GF-D8 (cell line): ENCODE results near the gene ARHGAP25.
A peak's percentile ranks its signal among the peaks of the same experiment; 100 is the strongest.

ENCODE experiments used
- DNase-seq: peaks from one replicate; lab custom pipeline; 2025; lab: John Stamatoyannopoulos, UW

The ARHGAP25 gene

DNA sequence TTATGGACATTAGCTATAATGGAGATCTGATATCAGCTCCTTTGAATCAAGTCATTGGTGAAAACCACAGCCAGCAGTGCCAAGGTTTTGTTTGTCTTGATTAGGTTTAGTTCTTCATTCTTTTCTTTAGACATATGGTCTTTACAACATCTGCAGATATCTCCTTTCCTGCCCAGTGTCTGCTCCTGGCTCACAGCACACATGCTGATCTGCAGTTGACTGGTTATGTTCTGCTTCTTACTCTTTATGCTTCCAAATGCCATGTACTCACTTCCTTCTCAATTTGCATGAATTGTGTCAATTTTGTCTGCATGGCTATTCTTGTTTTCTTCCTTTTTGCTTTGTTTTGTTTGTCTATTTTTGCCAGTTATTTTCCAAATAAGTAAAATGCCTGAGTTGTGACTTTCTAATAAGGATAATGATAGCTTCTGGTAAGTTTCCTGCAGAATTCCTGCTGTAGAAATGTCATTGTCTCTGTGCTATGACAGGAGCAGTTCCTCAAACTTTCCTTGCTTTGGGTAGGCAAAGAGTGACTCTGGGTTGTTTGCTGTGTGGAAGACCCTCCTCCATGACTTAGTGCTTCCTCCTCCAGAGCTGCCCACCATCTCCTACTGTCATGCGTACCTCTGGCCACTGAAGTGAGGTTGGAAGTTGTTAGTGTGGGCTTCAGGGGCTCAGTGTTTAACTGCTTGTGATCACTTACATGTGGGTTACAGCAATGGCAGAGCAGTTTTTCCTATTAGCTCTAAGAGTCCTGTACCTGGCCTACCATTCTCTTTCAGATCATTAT is 8.2 kb downstream of the ARHGAP25 start:
- DNase-seq, result peak; percentile 42

DNA sequence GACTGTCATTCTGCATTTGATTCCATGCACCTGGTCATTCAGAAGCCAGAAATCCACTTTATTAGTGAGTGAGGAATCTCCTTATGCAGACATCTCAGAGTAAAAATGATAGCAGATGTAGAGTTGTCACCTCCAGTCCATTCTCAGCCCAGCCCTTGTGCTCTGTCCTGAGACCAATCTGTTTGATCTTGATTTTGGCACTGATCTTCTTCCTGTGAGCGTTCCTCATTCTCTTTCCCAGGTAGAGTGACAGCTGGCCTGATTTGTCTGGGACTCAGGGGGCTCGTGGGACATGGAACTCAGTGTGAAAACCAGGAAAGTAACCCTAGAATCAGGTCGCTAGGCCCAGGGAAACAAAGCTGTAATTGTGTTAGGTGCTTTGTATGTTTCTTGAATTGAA is 8.9 kb downstream of the ARHGAP25 start:
- no peak for DNase-seq

- DNase-seq, result no peak
These were observed 9.8 kb downstream of the ARHGAP25 start for GRCh38 chr2:68744366-68744912.

- no peak for DNase-seq
These were observed 10.4 kb downstream of the ARHGAP25 start for GRCh38 chr2:68745006-68745405.

DNA sequence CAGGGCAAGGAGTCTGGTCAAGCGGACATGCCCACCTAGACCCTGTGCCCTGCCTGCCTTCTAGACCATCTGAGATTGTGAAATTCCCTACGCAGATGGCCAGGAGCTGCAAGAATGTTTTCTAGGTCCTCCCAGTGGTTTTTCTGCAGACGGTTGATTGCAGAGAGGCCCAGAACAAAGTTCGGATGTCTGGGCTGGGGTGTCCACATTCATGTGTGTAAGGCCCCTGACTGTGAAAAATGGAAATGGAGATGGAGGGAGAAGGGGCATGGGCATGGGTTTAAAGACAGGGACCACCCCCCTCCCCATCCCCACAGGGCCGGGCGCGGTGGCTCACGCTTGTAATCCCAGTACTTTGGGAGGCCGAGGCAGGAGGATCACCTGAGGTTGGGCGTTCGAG is 11.8 kb downstream of the ARHGAP25 start:
- no peak for DNase-seq

- DNase-seq, result no peak
These were observed 12.8 kb downstream of the ARHGAP25 start for GRCh38 chr2:68747413-68747812.

DNA sequence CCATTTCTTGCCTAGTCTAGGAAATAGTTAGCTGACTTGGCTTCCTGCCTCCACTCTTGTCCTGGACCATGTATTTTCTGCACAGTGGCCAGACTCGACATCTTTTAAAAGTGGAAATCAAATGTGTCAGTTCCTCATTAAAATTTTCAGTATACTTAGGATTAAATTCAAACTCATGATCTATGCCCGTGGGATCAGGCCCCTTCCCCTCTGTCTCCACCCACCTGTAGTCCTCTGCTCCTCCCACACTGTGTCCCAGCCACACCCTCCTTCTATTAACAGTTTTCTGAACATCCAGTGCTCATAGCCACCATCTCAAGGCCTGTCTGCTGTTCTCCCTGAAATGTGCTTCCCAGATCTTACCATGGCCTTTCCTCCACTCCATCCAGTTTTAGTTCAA is 13.3 kb downstream of the ARHGAP25 start:
- no peak for DNase-seq

DNA sequence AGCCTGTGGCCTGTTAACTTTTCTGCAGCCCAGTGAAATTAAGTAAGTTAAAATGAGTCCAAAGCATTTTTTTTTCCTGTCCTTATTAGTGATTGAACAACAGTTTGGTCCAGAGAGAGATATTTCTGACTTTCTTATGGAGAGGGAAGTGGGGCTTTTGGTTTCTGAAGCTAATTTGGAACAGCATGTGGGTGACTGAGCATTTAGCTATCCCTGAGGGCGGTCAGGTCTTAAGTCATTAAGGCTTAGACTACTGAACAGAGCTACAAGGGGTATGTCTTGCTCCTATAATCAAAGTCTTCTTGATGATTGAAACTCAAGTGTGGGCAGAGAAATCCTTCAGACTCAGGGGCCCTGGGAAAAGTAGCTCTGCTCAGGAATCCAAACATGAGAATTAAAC is 14.0 kb downstream of the ARHGAP25 start:
- no peak for DNase-seq

- DNase-seq, result no peak
These were observed 14.7 kb downstream of the ARHGAP25 start for GRCh38 chr2:68749345-68749744.

DNA sequence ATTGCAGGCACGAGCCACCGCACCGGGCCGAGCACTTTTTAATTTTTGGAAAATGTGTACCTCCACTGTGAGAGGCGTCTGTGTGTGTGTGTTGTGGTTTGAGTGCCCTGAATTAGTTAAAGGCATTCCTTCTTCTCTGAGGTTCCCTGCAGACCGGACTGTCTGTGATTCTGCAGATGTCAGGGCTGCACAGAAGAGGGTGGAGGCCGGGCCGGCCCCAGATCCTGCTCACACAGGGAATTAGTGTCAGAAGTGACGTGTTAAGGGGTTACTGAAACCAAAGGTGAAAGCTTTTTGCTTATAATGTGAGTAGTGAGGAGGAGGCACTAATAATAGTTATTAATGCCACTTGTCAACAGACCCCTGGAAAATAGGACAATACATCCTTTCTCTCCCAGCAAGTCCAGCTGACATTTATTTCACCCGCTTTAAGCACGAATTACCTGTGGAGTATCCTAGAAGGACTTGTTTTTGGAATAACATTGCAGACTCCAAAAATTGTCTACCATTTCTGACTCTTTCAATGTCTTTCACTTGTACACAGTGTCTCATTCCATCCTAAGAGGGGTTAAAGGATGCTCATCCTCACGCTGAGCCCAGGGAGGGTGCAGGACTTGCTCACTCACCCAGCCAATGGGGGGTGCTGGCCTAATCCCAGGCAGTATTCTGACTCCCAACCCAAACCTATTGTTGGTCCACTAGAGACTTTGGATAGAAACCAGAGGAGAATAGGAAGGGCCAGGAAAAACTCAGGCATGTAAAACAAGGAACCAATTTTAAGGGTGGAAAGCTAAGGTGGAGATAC is 16.2 kb downstream of the ARHGAP25 start:
- DNase-seq, result no peak

DNA sequence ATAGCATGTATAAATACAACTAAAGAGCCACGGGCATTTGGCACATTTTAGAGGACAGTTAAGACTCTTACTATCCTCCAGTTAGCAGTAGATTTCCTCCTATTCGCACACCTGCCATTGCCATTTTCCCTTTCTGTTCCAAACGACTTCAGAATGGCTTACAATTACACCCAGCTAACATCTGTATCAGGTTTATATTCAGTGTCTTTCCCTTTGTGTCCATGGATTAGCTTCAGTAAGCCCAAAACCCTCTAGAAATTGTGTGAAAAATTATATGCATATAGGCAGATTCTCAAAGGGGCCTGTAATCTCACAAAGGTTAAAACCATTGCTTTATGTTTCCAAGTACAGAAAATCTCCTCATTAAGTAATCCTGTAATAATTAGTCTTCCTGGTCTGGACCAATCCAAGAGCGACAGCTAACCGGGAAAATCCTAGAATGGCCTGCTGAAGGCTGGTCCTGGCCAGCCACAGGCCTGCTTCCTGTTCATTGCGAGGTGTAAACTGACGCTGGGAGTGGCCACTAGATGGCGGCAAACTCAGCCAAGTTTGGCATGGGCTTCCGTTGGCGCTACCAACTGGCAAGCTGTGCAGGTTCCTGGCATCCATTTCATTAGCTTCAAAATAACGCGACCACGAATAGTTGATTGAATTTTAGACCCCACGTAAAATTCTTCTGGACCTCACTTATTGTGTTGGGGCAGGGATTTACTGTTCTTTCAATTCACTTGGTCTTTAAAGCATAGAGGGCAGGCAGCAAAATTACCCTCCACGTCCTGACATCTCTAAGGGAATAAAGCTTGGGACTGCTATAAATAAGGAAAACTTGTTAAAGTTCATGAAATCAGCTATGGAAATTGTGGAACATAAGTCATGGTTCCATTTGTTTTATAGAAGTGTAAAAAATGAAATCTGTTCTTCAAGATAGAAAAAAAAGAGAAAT is 17.1 kb downstream of the ARHGAP25 start:
- peak; percentile 59 for DNase-seq

- no peak for DNase-seq
These were observed 18.7 kb downstream of the ARHGAP25 start for GRCh38 chr2:68753318-68753717.

DNA sequence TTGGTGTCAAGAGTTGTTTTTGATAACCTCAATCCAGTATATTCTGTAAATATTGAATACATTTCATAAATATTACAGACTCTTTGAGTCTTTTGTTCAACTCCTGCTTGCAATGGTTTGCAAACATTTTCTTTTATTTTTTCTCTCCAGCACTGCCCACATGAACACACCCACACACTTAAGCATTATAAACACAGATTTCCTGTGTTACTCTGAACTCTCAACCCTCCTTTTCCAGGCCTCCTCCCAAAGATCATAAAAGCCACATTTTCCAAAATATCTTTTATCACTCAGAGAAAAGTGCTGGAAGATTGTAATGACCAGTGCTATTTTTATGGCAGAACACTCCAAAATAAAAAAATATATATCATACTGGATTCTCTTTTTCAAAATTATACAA is 20.5 kb downstream of the ARHGAP25 start:
- DNase-seq, result no peak

DNA sequence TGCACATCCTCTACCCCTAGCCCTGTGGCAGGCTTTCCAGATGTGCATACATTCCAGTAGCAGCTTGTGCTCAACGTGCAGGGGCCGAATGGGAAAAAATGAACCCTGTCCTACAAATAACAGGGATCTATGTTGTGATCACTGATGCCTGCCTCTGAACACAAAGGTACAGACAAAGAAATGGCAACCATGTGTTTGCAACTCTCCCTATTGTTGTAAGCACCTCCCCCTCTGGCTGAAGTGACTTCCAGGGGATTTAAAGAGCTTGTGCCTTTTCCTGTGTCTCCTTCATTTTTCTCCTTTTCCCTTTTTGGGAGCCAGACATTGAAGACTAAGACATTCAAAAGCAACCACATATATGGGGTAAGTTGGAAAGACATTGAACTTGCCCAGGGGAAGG is 21.6 kb downstream of the ARHGAP25 start:
- no peak for DNase-seq

DNA sequence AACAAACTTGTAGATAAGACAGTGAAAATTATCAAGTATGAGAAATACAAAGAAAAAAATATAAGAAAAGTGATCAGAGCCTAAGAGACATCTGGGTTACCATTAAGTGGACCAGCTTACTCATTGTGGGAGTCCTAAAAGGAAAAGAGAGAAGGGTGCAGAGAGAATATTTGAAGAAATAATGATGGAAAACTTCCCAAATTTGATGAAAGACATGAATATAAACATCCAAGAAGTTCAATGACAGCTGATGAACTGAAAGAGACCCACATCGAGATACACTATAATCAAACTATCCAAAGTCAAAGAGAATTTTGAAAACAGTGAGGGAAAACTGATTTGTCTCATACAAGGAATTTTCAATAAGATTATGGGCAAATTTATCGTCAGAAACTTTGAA is 22.5 kb downstream of the ARHGAP25 start:
- no peak for DNase-seq

- no peak for DNase-seq
These were observed 27.5 kb downstream of the ARHGAP25 start for GRCh38 chr2:68762100-68762499.

DNA sequence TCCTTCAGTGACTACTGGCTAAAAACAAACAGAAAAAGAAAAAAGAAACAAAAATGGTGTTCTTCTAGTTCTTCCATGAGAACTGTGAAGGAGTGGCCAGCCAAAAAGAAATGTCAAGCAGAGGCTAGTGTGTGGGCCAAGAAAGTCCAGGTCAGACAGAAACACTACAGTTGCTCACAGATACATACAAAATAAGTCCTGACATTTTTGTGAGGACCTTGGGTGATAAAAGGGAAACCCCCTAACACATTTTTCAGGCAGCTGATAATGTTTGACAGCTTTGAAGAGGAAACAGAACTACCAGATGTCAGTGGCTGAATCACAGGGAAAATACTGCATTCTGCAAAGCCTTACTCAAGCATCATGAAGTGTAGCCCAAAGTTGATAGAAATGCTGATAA is 28.1 kb downstream of the ARHGAP25 start:
- no peak for DNase-seq

DNA sequence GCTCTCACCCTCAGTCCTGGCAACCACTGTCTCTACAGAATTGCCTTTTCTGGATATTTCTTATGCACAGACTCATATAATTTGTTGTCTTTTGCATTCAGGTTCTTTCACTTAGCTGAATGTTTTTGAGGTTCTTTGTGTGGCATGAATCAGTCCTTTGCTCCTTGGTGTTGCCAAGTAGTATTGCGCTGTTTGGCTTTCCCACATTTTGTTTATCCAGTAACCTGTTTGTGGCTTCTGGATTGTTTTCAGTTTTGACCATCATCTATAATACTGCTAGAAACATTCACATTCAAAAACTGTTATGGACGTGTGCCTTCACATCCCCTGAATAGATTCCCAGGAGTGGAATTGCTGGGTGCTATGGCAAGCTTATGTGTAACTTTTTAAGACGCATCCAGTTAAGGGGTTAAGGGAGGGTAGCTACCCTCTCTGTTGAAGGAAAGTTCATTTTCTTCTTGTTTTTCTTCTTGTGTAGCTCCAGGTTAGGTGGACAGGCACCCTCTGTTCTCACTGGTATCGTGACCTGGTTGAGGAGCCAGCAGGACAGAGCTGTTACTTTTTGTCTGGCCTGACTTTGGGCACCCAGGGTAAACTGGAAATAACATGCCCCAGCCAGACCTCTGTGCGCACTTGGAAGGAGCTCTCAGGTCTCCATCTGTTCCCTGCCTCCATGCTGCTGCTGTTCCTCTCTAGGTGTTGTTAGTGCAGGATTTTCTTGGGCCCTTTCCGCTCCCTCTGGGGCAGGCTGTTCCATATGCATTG is 29.6 kb downstream of the ARHGAP25 start:
- DNase-seq, result no peak

DNA sequence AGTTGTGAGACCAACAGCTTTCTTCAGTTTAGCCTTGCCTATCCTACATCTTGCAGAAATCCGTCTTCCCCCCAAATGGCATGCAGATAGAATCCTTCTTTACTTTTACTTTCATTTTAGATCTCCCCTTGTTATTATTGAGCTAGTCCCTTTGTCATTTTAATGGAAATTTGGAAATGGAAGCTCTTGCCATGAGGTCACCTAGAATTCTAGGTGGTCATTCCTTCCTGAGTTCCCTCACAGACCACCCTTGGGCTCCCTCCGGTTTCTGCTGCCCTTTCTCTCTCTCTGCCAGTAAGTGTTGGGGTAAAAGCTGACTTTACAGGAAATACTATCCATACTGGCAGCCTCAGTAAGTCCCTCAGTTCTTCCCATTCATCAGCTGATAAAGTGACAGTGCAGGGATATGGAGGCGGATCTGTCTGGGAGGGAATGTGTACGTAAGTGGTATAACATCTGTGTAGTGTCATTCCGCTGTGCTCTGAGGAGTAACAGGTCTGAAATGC is 30.2 kb downstream of the ARHGAP25 start:
- DNase-seq, result no peak

DNA sequence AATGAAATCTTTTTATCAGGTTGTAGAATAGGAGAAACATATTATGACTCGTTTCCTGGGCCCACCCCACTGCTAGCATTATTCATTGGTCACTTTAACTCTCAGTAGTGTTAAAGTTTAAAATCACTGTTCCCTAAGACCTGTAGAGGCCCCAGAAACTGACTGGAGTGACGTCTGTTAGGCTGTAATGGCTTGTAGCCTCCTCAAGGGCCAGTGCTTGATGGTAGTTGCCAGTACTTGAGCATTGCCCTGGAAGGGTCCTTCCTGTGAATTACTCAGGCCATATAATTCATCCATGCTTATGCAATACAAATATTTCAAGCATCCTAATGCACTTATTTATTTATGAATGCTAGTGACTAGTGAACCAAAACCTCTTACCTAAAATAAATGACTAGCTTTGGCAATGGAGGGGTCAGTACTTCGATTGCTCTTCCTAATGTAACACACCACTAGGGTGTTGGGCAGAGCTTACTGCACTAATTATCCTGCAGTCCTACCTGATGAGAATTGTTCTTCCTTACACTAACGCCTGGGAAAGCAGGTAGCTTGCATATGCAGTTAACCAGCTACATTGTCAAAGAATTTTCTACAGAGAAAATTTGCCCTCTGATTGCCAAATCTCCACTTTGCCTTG is 31.2 kb downstream of the ARHGAP25 start:
- DNase-seq, result peak; percentile 49
